ENCODE data around the gene POLR3K. TPM values are rescaled to one million over a fixed set of nuclear protein-coding genes. Genes with fewer than 3 reads are reported as not detected.
A peak's percentile ranks its signal among the peaks of the same experiment; 100 is the strongest.

The POLR3K gene
- total RNA-seq, 1 experiment from 2014 or later = 53.6 TPM

DNA sequence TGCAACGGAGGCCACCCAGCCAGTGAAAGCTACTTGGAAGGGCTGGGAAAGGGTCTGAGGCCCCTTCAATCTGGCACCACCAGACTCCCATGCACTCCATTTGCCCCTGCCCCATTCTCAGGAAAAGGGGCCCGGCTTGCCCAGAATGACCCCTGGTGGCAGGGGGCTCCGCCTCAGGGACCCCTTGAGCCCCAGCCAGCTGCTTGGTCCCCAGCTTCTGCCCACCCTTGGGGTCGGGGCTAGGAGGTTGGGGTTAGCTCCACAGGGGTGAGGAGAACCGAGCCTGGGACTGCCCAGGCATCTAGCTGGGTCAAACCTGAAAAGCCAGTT lies 17.8 kb upstream of the POLR3K start:
- H3K14ac ChIP-seq (ENCODE audit: insufficient read depth, low read length) = no peak overlapping the region
- no peak overlapping the region for H2BK120ac ChIP-seq (ENCODE audit: low read depth, low read length, poor library complexity, severe bottlenecking)
- H2BK20ac ChIP-seq (ENCODE audit: low read depth, low read length, poor library complexity, severe bottlenecking) = no peak overlapping the region
- peak overlapping the region; percentile 70 for H3K4me2 ChIP-seq (ENCODE audit: insufficient read depth, insufficient read length, low read length)
- H3K23me2 ChIP-seq (ENCODE audit: insufficient read length, low read depth, low read length, poor library complexity, severe bottlenecking) = peaks cover 10% of the 10 kb centered on the region
- TF ChIP-seq, protein P1, sequence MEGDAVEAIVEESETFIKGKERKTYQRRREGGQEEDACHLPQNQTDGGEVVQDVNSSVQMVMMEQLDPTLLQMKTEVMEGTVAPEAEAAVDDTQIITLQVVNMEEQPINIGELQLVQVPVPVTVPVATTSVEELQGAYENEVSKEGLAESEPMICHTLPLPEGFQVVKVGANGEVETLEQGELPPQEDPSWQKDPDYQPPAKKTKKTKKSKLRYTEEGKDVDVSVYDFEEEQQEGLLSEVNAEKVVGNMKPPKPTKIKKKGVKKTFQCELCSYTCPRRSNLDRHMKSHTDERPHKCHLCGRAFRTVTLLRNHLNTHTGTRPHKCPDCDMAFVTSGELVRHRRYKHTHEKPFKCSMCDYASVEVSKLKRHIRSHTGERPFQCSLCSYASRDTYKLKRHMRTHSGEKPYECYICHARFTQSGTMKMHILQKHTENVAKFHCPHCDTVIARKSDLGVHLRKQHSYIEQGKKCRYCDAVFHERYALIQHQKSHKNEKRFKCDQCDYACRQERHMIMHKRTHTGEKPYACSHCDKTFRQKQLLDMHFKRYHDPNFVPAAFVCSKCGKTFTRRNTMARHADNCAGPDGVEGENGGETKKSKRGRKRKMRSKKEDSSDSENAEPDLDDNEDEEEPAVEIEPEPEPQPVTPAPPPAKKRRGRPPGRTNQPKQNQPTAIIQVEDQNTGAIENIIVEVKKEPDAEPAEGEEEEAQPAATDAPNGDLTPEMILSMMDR (conservative IDR thresholded peaks at IDR 0.05) = no peak
- no peak overlapping the region for H3K27ac ChIP-seq (ENCODE audit: insufficient read length, low read depth, low read length)
- no peak overlapping the region for H3K9ac ChIP-seq (ENCODE audit: extremely low read depth, insufficient read length, low read length)
- no peak overlapping the region for H2AK5ac ChIP-seq (ENCODE audit: insufficient read length, low read length)
- H3K4me1 Mint-ChIP-seq = peaks cover 47 to 50% of the 10 kb centered on the region in 2 experiments
- no peak overlapping the region for H2BK15ac ChIP-seq (ENCODE audit: low read depth, low read length)
- no peaks in the 10 kb centered on the region; the same call in 1 of the 2 replicates for H3K79me2 ChIP-seq (ENCODE audit: insufficient read depth, low read length)
- no peak overlapping the region for H4K8ac ChIP-seq (replicated peaks; ENCODE audit: insufficient read length, low read depth, low read length)
- no peak overlapping the region for H2BK5ac ChIP-seq (ENCODE audit: insufficient read length, low read length)
- peaks cover 1% of the 10 kb centered on the region; the same call in 1 of the 2 replicates for H3K27me3 Mint-ChIP-seq (ENCODE audit: low read depth)
- no peak overlapping the region for H2BK12ac ChIP-seq (ENCODE audit: insufficient read length, low read depth, low read length)
- DNase-seq = no peak
- peaks cover 3% of the 10 kb centered on the region; the same call in 1 of the 2 replicates for H3K4me1 ChIP-seq (ENCODE audit: insufficient read depth, low read length)
- WGBS (ENCODE audit: extremely low coverage, insufficient read length, low lambda C conversion rate) = no CpG with 5 or more reads among the region's 5 CpGs
- H4K20me1 ChIP-seq (ENCODE audit: control insufficient read depth, insufficient read depth, insufficient read length) = no peaks in the 10 kb centered on the region
- H3K27ac Mint-ChIP-seq = peak overlapping the region in 1 of 3 experiments; percentile 64; a peak in 2 of 7 replicates
- H3K79me1 ChIP-seq (ENCODE audit: insufficient read depth, low read depth, low read length, poor library complexity, severe bottlenecking) = no peaks in the 10 kb centered on the region
- no peaks in the 10 kb centered on the region; a peak in 1 of 7 replicates for H3K36me3 Mint-ChIP-seq (ENCODE audit: insufficient read depth in 1 of 3, low read depth in 3 of 3)
- no peaks in the 10 kb centered on the region for H3K9me3 Mint-ChIP-seq
- peak overlapping the region; percentile 77 to 87 for H3K4me3 Mint-ChIP-seq
- no peaks in the 10 kb centered on the region for H3K27me3 ChIP-seq (ENCODE audit: insufficient read depth, low read length)
- no peak overlapping the region for H3K56ac ChIP-seq (ENCODE audit: insufficient read length, low read depth, low read length)
- H2AFZ ChIP-seq (ENCODE audit: low read length) = no peak overlapping the region
- H4K91ac ChIP-seq (ENCODE audit: insufficient read length, low read depth, low read length) = no peak overlapping the region
- no peaks in the 10 kb centered on the region for H3K9me3 ChIP-seq (ENCODE audit: control insufficient read depth, low read depth, low read length)
- H3K18ac ChIP-seq (ENCODE audit: insufficient read length, low read depth, low read length) = no peak overlapping the region
- H3T11ph ChIP-seq (ENCODE audit: low read length) = no peak overlapping the region
- no peak overlapping the region for H4K5ac ChIP-seq (ENCODE audit: insufficient read length, low read depth, low read length)
- H3K23ac ChIP-seq (ENCODE audit: insufficient read length, low read depth, low read length) = no peak overlapping the region
- H3K4ac ChIP-seq (ENCODE audit: low read depth, low read length) = no peak overlapping the region

Measured in H9 (cell line).